ENCODE results near the gene ELMO1. TPM values are rescaled to one million over a fixed set of nuclear protein-coding genes. Genes with fewer than 3 reads are reported as not detected.

The ELMO1 gene
- total RNA-seq, 1 experiment from 2014 or later = 1.1 TPM

- no peak for TF ChIP-seq JUND (IDR thresholded peaks at IDR 0.05)
Measured at GRCh38 chr7:37256631-37257030, 192.0 kb downstream of the ELMO1 start (continued).

GRCh38 chr7:37255327-37255944, 193.2 kb downstream of the ELMO1 start:
- no TSS peak for BruUV-seq (replicated peaks)
- H3K27ac ChIP-seq (ENCODE audit: low read depth, low read length) = no peak overlapping the region
- RAD21 ChIA-PET (ENCODE audit: low non-redundant PET in 1 of 2, low total read pairs in 2 of 2, uncharacterized antibody in 2 of 2, unreplicated experiment in 2 of 2) = no interaction called here

More at GRCh38 chr7:37255327-37255944, 193.2 kb downstream of the ELMO1 start:
- H2AFZ ChIP-seq (ENCODE audit: low read depth, low read length, poor library complexity, severe bottlenecking) = no peak overlapping the region
- H3K4me2 ChIP-seq (ENCODE audit: low read length) = no peak overlapping the region
- no peak overlapping the region for H3K4me3 ChIP-seq (replicated peaks in 1 of 2; ENCODE audit: low read depth in 1 of 2, low read length in 2 of 2)
- peaks cover 48% of the 10 kb centered on the region for H3K27me3 ChIP-seq (ENCODE audit: insufficient read depth, low read length)
- no peaks in the 10 kb centered on the region for H3K9me2 ChIP-seq (ENCODE audit: insufficient read depth)
- DNase-seq (ENCODE audit: low read depth, low spot score) (no peak), ATAC-seq (no peak)
- no peaks in the 10 kb centered on the region for H4K20me1 ChIP-seq (ENCODE audit: insufficient read depth)
- no peaks in the 10 kb centered on the region for H3K36me3 ChIP-seq (ENCODE audit: control insufficient read depth in 1 of 2, insufficient read depth in 2 of 2, low read length in 2 of 2)
- no peaks in the 10 kb centered on the region for H3K79me2 ChIP-seq (ENCODE audit: insufficient read depth, low read length)
- POLR2A ChIA-PET = no interaction called here
- no peaks in the 10 kb centered on the region for H3K9me3 ChIP-seq (ENCODE audit: control insufficient read depth in 1 of 2, insufficient read depth in 1 of 2, low read depth in 1 of 2, low read length in 2 of 2)
- H3K4me1 ChIP-seq (ENCODE audit: control insufficient read depth in 1 of 2, insufficient read depth in 2 of 2, low read length in 2 of 2) = no peaks in the 10 kb centered on the region
- TF ChIP-seq ZBTB33 (IDR thresholded peaks at IDR 0.05; ENCODE audit: extremely low read depth, insufficient replicate concordance, low read length) (no peak), POLR2A (IDR thresholded peaks at IDR 0.05; ENCODE audit: borderline replicate concordance, extremely low read depth, insufficient read depth, insufficient read length) (no peak), SIN3A (IDR thresholded peaks at IDR 0.05; ENCODE audit: low read depth) (no peak), EZH2phosphoT487 (IDR thresholded peaks at IDR 0.05; ENCODE audit: borderline replicate concordance) (no peak), YY1 (IDR thresholded peaks at IDR 0.05; ENCODE audit: extremely low read depth, insufficient replicate concordance, low read depth, low read length) (no peak), POLR2AphosphoS5 (IDR thresholded peaks at IDR 0.05; ENCODE audit: low read depth, low read length) (no peak), ZNF274 (IDR thresholded peaks at IDR 0.05; ENCODE audit: low read depth, low read length) (no peak), EGR1 (IDR thresholded peaks at IDR 0.05; ENCODE audit: low read depth) (no peak), CBX3 (IDR thresholded peaks at IDR 0.05; ENCODE audit: low read depth) (no peak), RAD21 (IDR thresholded peaks at IDR 0.05; ENCODE audit: low read depth) (no peak), TCF7L2 (IDR thresholded peaks at IDR 0.05; ENCODE audit: borderline replicate concordance, extremely low read depth, insufficient read depth, insufficient read length) (no peak), ELF1 (IDR thresholded peaks at IDR 0.05; ENCODE audit: borderline replicate concordance, low read depth) (no peak), FOSL1 (IDR thresholded peaks at IDR 0.05; ENCODE audit: low read depth) (no peak), EZH2 (IDR thresholded peaks at IDR 0.05) (no peak), SRF (IDR thresholded peaks at IDR 0.05; ENCODE audit: low read depth) (no peak)
- TF ChIP-seq, protein P1, sequence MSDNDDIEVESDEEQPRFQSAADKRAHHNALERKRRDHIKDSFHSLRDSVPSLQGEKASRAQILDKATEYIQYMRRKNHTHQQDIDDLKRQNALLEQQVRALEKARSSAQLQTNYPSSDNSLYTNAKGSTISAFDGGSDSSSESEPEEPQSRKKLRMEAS (IDR thresholded peaks at IDR 0.05) = no peak
- TF ChIP-seq, protein P2, sequence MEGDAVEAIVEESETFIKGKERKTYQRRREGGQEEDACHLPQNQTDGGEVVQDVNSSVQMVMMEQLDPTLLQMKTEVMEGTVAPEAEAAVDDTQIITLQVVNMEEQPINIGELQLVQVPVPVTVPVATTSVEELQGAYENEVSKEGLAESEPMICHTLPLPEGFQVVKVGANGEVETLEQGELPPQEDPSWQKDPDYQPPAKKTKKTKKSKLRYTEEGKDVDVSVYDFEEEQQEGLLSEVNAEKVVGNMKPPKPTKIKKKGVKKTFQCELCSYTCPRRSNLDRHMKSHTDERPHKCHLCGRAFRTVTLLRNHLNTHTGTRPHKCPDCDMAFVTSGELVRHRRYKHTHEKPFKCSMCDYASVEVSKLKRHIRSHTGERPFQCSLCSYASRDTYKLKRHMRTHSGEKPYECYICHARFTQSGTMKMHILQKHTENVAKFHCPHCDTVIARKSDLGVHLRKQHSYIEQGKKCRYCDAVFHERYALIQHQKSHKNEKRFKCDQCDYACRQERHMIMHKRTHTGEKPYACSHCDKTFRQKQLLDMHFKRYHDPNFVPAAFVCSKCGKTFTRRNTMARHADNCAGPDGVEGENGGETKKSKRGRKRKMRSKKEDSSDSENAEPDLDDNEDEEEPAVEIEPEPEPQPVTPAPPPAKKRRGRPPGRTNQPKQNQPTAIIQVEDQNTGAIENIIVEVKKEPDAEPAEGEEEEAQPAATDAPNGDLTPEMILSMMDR (IDR thresholded peaks at IDR 0.05 in 2 of 3, conservative IDR thresholded peaks at IDR 0.05 in 1 of 3; ENCODE audit: borderline replicate concordance in 1 of 3, insufficient read depth in 1 of 3, low read depth in 2 of 3, low read length in 2 of 3) = no peak
- H3K9ac ChIP-seq (ENCODE audit: low read length) = no peak overlapping the region
- CTCF ChIA-PET = no interaction called here
- intact Hi-C loops (cut with micrococcal nuclease) = no loop called here
